K562 (cell line): ENCODE results near the gene GMDS. TPM values are rescaled to one million over a fixed set of nuclear protein-coding genes. Genes with fewer than 3 reads are reported as not detected.

Source experiments
- CBX1 ChIP-seq: sonication (generic); IDR thresholded peaks from 2 replicates; pipeline ENCODE4 v1.6.1; 2016; ENCODE audit warnings: antibody characterized with exemption, low read depth, mild to moderate bottlenecking
- CC2D1A ChIP-seq: fragments of 450-650 bp; IDR thresholded peaks from 2 replicates; pipeline ENCODE4 v1.6.1; 2017; ENCODE audit warnings: mild to moderate bottlenecking
- CTBP1 ChIP-seq: fragments of 450-650 bp; IDR thresholded peaks from 2 replicates; pipeline ENCODE4 v1.6.1; 2016; ENCODE audit warnings: borderline replicate concordance
- FOXA3 ChIP-seq, 2 experiments: fragments of 450-650 bp in 1 of 2; sonication (generic) in 1 of 2; formaldehyde crosslinking; IDR thresholded peaks in 1 of 2; conservative IDR thresholded peaks in 1 of 2; 2 replicates each; pipeline versions ENCODE4 v1.4.0 to v1.8.0; 2020 to 2022; ENCODE audit warnings: mild to moderate bottlenecking in 2 of 2, missing genetic modification reagents in 1 of 2
- HDAC3 ChIP-seq: fragments of 450-650 bp; IDR thresholded peaks from 2 replicates; pipeline ENCODE4 v1.6.1; 2018; ENCODE audit warnings: borderline replicate concordance, mild to moderate bottlenecking, moderate library complexity; ENCODE audit not compliant: partially characterized antibody
- KDM2B ChIP-seq: fragments of 250-450 bp; sonication (Bioruptor Pico); IDR thresholded peaks from 2 replicates; pipeline ENCODE4 v1.8.0; 2021; ENCODE audit warnings: mild to moderate bottlenecking, moderate library complexity
- MAFG ChIP-seq: fragments of 450-650 bp; conservative IDR thresholded peaks from 2 replicates; pipeline ENCODE4 v1.6.1; 2016; ENCODE audit warnings: missing genetic modification characterization, missing compliant biosample characterization
- MCM7 ChIP-seq, 2 experiments: fragments of 450-650 bp; IDR thresholded peaks; 2 replicates each; pipeline ENCODE4 v1.6.1; 2016 to 2018
- MTA2 ChIP-seq: fragments of 450-650 bp; IDR thresholded peaks from 2 replicates; pipeline ENCODE4 v1.6.1; 2016; ENCODE audit warnings: low read depth
- MXI1 ChIP-seq: IDR thresholded peaks from 2 replicates; pipeline ENCODE4 v1.6.1; 2011; ENCODE audit warnings: low read depth, mild to moderate bottlenecking, improper control_type of control experiment, low read length
- NONO ChIP-seq, 2 experiments: fragments of 200-400 bp in 1 of 2; fragments of 450-650 bp in 1 of 2; formaldehyde crosslinking in 1 of 2; IDR thresholded peaks; 2 replicates each; pipeline ENCODE4 v1.6.1; 2017; ENCODE audit warnings: low read depth in 2 of 2, mild to moderate bottlenecking in 2 of 2, moderate library complexity in 2 of 2, low read length in 1 of 2
- POLR3A ChIP-seq: IDR thresholded peaks from 2 replicates; pipeline ENCODE4 v1.6.1; 2011; ENCODE audit warnings: borderline replicate concordance, mild to moderate bottlenecking, moderate library complexity; ENCODE audit not compliant: insufficient read length, insufficient read depth; ENCODE audit errors: extremely low read depth
- RBBP5 ChIP-seq: fragments of 200-600 bp; sonication (generic); IDR thresholded peaks from 2 replicates; pipeline ENCODE4 v1.6.1; 2012; ENCODE audit warnings: borderline replicate concordance, mild to moderate bottlenecking, low read length, control low read depth, inconsistent platforms; ENCODE audit not compliant: insufficient read depth, poor library complexity, severe bottlenecking
- RCOR1 ChIP-seq, 2 experiments: IDR thresholded peaks; 2 replicates each; pipeline ENCODE4 v1.6.1; 2012; ENCODE audit warnings: low read depth in 2 of 2, low read length in 2 of 2, borderline replicate concordance in 1 of 2, improper control_type of control experiment in 1 of 2
- SMAD4 ChIP-seq: fragments of 250-450 bp; sonication (Bioruptor Pico); conservative IDR thresholded peaks from 2 replicates; pipeline ENCODE4 v1.8.0; 2021; ENCODE audit warnings: inconsistent platforms, mild to moderate bottlenecking, moderate library complexity
- SUPT5H ChIP-seq: fragments of 450-650 bp; IDR thresholded peaks from 2 replicates; pipeline ENCODE4 v1.6.1; 2016
- ZNF232 ChIP-seq: sonication (generic); formaldehyde crosslinking; IDR thresholded peaks from 2 replicates; pipeline ENCODE4 v1.8.0; 2022; ENCODE audit warnings: mild to moderate bottlenecking, missing genetic modification reagents
- ZNF253 ChIP-seq: fragments of 250-450 bp; sonication (Bioruptor Pico); conservative IDR thresholded peaks from 2 replicates; pipeline ENCODE4 v1.6.1; 2021; ENCODE audit warnings: mild to moderate bottlenecking
- ZNF316 ChIP-seq: fragments of 450-650 bp; IDR thresholded peaks from 2 replicates; pipeline ENCODE4 v1.6.1; 2016
- polyA plus RNA-seq, 8 experiments: library from polyadenylated mRNA; depleted of rRNA in 4 of 8; stranded (reverse) in 5 of 8; unstranded in 3 of 8; fragments of >200 nt; fragmentation: Nextera tagmentation in 2 of 8; fragmentation: Illumina TruSeq in 1 of 8; extraction: Ambion mirVana in 2 of 8; extraction: Trizol in 1 of 8; gene quantifications; 2 replicates each; pipeline versions ENCODE4 v1.2.1 to v1.2.3, GENCODE V29; 2011 to 2014; ENCODE audit warnings: inconsistent platforms in 1 of 8, missing spikeins in 1 of 8
- total RNA-seq, 7 experiments: library from RNA; depleted of rRNA in 6 of 7; stranded (reverse); fragments of >200 nt in 6 of 7; fragmentation: Illumina TruSeq in 2 of 7; extraction: Trizol in 2 of 7; gene quantifications; 2 replicates each; pipeline versions ENCODE4 v1.2.1 to v1.2.3, GENCODE V29; 2011 to 2021; ENCODE audit warnings: low replicate concordance in 1 of 7
- TF ChIP-seq, protein P1 (sequence below): sonication (generic); formaldehyde crosslinking; IDR thresholded peaks from 2 replicates; pipeline ENCODE4 v1.8.0; 2023; ENCODE audit warnings: mild to moderate bottlenecking, missing genetic modification reagents
- TF ChIP-seq, protein P2 (sequence below): sonication (generic); formaldehyde crosslinking; IDR thresholded peaks from 2 replicates; pipeline ENCODE4 v1.8.0; 2022; ENCODE audit warnings: mild to moderate bottlenecking, missing genetic modification reagents
- TF ChIP-seq, protein P3 (sequence below): fragments of 250-450 bp; sonication (Bioruptor Pico); IDR thresholded peaks from 2 replicates; pipeline ENCODE4 v1.4.0; 2020; ENCODE audit warnings: mild to moderate bottlenecking

GMDS gene
- total and polyA plus RNA-seq, 9 of the 15 experiments (the other 6 are each of a cell fraction or from before 2014, with no cell fraction given): 0.48 to 31.8 (median 13.4) TPM

DNA sequence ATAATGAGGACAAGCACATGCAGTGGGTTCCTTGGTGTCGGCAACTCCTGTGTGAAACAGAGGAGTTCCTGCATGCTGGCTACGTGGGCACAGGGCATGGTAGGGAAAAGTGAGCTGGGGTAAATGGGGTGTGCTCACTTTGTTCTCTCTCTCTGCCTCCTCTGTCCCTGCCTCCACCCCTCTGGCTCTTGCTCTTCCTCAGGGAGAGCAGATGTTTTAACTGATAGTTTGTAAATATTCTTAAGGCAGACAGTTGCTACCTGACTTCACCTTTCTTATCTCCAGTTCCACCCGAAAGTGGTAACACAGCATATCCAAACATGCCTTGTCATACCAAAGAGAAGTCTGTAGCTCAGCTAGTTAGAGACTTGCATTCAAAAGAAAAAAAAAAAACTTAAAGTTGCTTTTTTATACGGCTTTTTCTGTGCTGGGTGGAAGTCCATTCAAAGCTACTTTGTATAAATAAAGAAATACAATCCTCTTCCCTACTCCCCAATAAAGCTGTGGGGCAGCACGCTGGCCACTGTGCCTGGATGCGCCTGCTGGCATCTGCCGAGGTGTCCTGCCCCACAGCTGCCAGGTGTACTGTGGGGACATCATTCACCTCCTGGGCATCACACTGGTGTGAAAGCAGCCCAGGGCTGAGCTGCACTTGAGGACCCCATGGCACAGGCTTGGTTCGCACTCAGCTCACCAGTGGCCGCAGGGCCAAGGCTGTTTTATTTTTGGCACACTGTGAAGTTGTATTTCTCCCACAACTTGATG, 542.1 kb downstream of the GMDS start (continued):
- TF ChIP-seq, protein P1, sequence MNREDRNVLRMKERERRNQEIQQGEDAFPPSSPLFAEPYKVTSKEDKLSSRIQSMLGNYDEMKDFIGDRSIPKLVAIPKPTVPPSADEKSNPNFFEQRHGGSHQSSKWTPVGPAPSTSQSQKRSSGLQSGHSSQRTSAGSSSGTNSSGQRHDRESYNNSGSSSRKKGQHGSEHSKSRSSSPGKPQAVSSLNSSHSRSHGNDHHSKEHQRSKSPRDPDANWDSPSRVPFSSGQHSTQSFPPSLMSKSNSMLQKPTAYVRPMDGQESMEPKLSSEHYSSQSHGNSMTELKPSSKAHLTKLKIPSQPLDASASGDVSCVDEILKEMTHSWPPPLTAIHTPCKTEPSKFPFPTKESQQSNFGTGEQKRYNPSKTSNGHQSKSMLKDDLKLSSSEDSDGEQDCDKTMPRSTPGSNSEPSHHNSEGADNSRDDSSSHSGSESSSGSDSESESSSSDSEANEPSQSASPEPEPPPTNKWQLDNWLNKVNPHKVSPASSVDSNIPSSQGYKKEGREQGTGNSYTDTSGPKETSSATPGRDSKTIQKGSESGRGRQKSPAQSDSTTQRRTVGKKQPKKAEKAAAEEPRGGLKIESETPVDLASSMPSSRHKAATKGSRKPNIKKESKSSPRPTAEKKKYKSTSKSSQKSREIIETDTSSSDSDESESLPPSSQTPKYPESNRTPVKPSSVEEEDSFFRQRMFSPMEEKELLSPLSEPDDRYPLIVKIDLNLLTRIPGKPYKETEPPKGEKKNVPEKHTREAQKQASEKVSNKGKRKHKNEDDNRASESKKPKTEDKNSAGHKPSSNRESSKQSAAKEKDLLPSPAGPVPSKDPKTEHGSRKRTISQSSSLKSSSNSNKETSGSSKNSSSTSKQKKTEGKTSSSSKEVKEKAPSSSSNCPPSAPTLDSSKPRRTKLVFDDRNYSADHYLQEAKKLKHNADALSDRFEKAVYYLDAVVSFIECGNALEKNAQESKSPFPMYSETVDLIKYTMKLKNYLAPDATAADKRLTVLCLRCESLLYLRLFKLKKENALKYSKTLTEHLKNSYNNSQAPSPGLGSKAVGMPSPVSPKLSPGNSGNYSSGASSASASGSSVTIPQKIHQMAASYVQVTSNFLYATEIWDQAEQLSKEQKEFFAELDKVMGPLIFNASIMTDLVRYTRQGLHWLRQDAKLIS (CRISPR knock-in tag): no peak
- TF ChIP-seq NONO (IDR thresholded peaks at IDR 0.05; ENCODE audit: low read depth in 2 of 2, low read length in 1 of 2) (0 out of 4 replicates have a peak, but pooled peaks of 1 of the 2 experiments have one; percentile 15), ZNF316 (peak; percentile 87), MTA2 (peak; percentile 80), CTBP1 (peak; percentile 77; the same call in 1 of the 2 replicates), RBBP5 (peak; percentile 59), MXI1 (0 out of 2 replicates have a peak, but pooled peaks have one; percentile 24), POLR3A (no peak), SMAD4 (CRISPR knock-in tag) (peak; percentile 66), MCM7 (IDR thresholded peaks at IDR 0.05) (no peak), SUPT5H (no peak), KDM2B (CRISPR knock-in tag) (no peak), FOXA3 (CRISPR knock-in tag; conservative IDR thresholded peaks at IDR 0.05 in 1 of 2, IDR thresholded peaks at IDR 0.05 in 1 of 2) (no peak), CBX1 (no peak), CC2D1A (no peak), ZNF253 (no peak), RCOR1 (IDR thresholded peaks at IDR 0.05; ENCODE audit: borderline replicate concordance in 1 of 2, low read depth in 2 of 2, low read length in 2 of 2) (peak in 1 of 2 experiments; percentile 68; a peak in 1 of 4 replicates), HDAC3 (peak; percentile 58), ZNF232 (CRISPR knock-in tag) (no peak), MAFG (tag) (peak; percentile 71)
- TF ChIP-seq, protein P2, sequence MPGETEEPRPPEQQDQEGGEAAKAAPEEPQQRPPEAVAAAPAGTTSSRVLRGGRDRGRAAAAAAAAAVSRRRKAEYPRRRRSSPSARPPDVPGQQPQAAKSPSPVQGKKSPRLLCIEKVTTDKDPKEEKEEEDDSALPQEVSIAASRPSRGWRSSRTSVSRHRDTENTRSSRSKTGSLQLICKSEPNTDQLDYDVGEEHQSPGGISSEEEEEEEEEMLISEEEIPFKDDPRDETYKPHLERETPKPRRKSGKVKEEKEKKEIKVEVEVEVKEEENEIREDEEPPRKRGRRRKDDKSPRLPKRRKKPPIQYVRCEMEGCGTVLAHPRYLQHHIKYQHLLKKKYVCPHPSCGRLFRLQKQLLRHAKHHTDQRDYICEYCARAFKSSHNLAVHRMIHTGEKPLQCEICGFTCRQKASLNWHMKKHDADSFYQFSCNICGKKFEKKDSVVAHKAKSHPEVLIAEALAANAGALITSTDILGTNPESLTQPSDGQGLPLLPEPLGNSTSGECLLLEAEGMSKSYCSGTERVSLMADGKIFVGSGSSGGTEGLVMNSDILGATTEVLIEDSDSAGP (CRISPR knock-in tag): no peak
- TF ChIP-seq, protein P3, sequence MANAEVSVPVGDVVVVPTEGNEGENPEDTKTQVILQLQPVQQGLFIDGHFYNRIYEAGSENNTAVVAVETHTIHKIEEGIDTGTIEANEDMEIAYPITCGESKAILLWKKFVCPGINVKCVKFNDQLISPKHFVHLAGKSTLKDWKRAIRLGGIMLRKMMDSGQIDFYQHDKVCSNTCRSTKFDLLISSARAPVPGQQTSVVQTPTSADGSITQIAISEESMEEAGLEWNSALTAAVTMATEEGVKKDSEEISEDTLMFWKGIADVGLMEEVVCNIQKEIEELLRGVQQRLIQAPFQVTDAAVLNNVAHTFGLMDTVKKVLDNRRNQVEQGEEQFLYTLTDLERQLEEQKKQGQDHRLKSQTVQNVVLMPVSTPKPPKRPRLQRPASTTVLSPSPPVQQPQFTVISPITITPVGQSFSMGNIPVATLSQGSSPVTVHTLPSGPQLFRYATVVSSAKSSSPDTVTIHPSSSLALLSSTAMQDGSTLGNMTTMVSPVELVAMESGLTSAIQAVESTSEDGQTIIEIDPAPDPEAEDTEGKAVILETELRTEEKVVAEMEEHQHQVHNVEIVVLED (CRISPR knock-in tag): no peak
